Measurements from ENCODE around the gene CBLN1.
A peak's percentile ranks its signal among the peaks of the same experiment; 100 is the strongest.

Gene CBLN1

DNA sequence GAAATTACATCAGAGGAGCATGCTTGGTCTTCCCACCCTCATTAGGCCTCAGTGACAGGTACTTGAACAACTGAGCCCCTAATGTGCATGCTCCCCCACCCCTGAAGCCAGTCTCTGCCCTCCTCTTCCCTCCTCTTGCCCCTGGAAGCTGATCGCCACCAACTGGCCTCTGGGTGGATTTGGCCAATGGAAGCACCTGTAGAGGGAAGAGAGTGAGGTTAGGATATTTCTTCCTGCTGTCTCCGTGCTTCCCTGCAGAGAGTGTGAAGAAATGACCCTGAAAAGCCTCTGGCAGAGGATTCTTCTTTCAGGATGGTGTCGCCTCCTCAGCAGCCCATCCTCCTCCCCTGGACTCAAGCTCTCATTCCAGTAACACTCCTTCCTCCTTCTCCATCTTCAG lies 5.9 kb upstream of the CBLN1 start:
- H3K4me1 ChIP-seq (ENCODE audit: control insufficient read depth, insufficient read depth, low read length), result no peaks in the 10 kb centered on the region
- H3K27ac ChIP-seq (ENCODE audit: low read length), result no peak overlapping the region
- peaks cover 20% of the 10 kb centered on the region for H3K27me3 ChIP-seq (ENCODE audit: control insufficient read depth, insufficient read depth, low read length)
- no CpG with 5 or more reads among the region's 3 CpGs for WGBS (ENCODE audit: insufficient coverage, insufficient read length)
- no peaks in the 10 kb centered on the region for H3K36me3 ChIP-seq (ENCODE audit: control insufficient read depth, insufficient read depth, low read length)
- no peak overlapping the region for H3K4me3 ChIP-seq (ENCODE audit: low read length)
- H3K9me3 ChIP-seq (ENCODE audit: control insufficient read depth, insufficient read depth, low read length), result no peaks in the 10 kb centered on the region
- DNase-seq (ENCODE audit: low read depth, low spot score), result no peak

DNA sequence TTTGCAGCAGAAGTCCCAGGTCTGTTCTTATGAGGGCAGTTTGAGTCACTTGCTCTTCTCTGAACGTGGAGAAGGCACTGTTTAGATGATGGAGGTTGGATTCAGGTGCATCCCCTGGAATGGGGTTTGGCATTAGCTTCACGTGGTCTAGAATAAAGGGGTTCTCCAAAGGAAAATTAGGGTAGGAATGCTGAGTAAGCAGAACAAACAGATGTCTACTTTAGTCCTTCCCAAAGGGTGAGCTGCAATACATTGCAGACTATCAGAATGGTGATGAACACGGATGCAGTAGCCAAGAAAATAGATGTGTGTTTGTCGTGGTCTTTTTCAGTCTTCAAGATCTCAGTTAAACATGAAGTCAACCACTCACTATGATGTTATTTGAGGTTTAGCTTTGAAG lies 3.3 kb upstream of the CBLN1 start:
- Histone ChIP-seq H3K4me1 (ENCODE audit: control insufficient read depth, insufficient read depth, low read length) (peaks cover 2% of the 10 kb centered on the region; the same call in 1 of the 2 replicates), H3K36me3 (ENCODE audit: control insufficient read depth, insufficient read depth, low read length) (no peaks in the 10 kb centered on the region), H3K27ac (ENCODE audit: low read length) (no peak overlapping the region), H3K9me3 (ENCODE audit: control insufficient read depth, insufficient read depth, low read length) (no peaks in the 10 kb centered on the region), H3K4me3 (ENCODE audit: low read length) (no peak overlapping the region), H3K27me3 (ENCODE audit: control insufficient read depth, insufficient read depth, low read length) (peaks cover 33% of the 10 kb centered on the region)
- no peak for DNase-seq (ENCODE audit: low read depth, low spot score)
- WGBS (ENCODE audit: insufficient coverage, insufficient read length), result no CpG with 5 or more reads among the region's 4 CpGs

DNA sequence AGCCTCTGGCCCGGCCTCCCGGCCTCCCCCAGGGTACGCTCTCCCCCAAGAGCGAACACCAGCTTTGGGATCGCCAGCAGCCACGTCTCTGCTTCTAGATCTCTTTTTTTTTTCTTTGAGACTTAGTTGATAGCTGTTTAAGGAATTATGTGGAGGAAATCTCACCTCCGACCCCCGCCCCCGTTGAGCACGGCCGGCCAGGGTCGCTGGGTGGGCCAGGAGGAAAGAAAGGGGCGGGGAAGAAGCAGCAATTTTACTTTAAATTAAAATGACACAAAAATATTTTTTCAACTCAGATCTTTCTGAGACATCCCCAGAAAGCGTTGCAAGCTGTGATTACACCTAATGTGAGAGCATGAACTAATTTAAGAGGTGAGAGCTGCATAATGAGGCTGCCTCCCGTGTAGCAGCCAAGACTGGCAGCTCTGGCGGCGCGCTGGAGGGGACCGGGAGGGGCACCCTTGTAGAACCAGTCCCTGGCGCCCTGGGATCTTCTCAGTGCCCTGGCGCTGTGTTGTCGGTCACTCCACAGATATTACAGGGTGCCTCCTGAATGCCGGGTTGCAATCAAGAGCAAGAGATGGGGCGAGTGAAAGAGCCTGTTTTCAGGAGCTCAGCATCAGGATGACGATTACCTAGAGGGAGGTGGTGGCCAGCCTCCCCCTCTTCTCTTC lies 1.9 kb upstream of the CBLN1 start:
- Histone ChIP-seq H3K27me3 (ENCODE audit: control insufficient read depth, insufficient read depth, low read length) (peaks cover 46% of the 10 kb centered on the region), H3K36me3 (ENCODE audit: control insufficient read depth, insufficient read depth, low read length) (no peaks in the 10 kb centered on the region), H3K9me3 (ENCODE audit: control insufficient read depth, insufficient read depth, low read length) (no peaks in the 10 kb centered on the region), H3K4me1 (ENCODE audit: control insufficient read depth, insufficient read depth, low read length) (peaks cover 2% of the 10 kb centered on the region; the same call in 1 of the 2 replicates), H3K27ac (ENCODE audit: low read length) (no peak overlapping the region), H3K4me3 (ENCODE audit: low read length) (peak overlapping the region; percentile 78; the same call in 1 of the 2 replicates)
- WGBS (ENCODE audit: insufficient coverage, insufficient read length), result no CpG with 5 or more reads among the region's 25 CpGs
- DNase-seq (ENCODE audit: low read depth, low spot score), result no peak

DNA sequence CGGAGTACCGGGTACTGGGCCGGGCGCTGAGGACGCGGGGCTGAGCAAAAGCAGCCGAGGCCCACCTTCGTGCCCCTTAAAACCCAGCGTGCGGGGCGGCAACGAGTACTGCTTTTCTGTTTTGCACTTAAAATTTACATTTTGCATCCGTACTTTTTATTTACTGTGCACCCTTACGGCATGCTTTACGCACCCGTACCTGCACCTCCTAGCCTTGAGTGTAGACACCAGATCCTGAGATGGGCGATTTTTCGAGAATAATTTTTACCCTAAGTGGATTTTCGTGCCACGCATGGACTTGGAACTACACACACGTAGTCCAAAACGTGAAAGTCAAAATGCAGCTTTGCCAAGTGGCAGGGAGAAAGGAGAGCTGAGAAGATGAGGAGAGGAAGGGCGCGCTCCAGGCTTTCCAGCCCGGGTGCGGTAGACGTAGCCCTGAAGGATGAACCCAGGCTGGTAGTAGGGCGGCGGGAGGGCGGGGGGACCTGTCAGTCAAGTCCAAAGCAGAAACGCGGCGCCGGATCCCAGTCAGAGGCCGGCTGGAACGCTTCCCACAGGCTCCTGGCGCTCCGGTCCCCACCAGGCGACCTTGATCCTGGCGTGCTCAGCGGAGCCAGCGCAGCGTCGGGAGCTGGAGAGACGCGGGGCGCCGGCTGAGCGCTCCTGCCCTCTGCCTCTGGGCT lies 1.2 kb upstream of the CBLN1 start:
- no peak for DNase-seq (ENCODE audit: low read depth, low spot score)
- WGBS (ENCODE audit: insufficient coverage, insufficient read length), result no CpG with 5 or more reads among the region's 49 CpGs
- peaks cover 2% of the 10 kb centered on the region; the same call in 1 of the 2 replicates for H3K4me1 ChIP-seq (ENCODE audit: control insufficient read depth, insufficient read depth, low read length)
- no peaks in the 10 kb centered on the region for H3K9me3 ChIP-seq (ENCODE audit: control insufficient read depth, insufficient read depth, low read length)
- peak overlapping the region; percentile 78; the same call in 1 of the 2 replicates for H3K4me3 ChIP-seq (ENCODE audit: low read length)
- no peak overlapping the region for H3K27ac ChIP-seq (ENCODE audit: low read length)
- peaks cover 53% of the 10 kb centered on the region for H3K27me3 ChIP-seq (ENCODE audit: control insufficient read depth, insufficient read depth, low read length)
- H3K36me3 ChIP-seq (ENCODE audit: control insufficient read depth, insufficient read depth, low read length), result no peaks in the 10 kb centered on the region

DNA sequence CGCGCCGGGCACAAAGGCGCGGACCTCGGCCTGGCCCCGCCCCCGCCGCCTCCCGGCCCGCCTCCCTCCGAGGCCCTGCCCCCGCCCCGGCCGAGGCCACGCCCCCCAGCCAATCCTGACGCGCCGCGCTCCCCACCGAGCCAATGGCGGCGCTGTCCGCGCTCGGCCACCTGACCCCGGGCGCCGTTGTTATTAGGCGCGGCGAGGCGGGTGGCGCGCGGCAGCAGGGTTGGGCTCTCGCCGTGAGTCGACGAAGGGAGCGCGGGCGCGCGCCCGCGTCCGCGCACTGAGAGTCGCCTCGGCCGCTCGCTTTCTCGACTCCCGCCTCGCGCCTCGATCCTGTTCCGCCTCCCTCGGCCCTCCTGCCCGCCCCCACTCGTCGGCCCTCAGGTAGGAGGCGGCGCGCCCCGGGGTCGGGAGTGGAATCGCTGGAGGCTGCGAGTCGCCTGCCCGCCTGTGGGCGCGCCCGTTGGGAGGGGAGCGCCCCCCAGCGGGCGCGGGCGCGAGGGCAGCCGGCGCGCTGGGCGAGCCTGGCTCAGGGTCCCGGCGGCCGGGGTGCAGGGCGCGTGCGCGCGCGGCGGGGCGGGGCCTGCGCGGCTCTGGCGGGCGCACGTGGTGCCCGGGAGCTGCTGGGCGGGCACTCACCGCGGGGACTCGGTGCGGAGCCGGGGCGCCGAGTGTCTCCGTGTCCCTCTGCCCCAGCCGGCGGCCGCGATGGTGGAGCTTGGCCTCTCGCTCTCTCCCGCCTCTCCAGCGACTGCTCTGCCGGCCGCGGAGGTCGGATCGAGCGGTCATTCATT lies 405 bp upstream of the CBLN1 start:
- H3K27ac ChIP-seq (ENCODE audit: low read length), result no peak overlapping the region

DNA sequence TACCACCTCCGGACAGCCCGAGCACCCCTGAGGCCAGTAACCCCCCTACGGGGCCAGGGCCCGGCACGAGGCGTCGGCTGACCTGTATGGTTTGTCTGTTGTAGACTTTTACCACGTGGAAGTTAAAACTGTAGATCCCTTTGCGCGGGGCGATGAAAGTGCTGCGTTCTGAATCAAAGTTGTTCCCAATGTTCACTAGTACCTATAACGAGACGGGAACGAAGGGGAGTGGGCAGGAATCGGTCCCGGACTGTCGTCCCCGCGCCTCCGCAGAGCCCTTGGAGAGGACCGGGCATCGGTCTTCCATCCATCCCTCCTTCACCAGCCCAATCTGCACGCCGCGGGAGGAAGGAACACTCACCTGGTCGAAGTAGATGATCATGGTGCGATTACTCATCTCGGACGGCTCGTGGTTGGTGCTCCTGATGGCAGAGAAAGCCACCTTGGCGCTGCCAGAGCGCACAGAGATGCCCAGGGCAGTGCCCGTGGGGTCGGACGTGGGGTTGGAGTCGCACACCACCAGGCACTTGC lies 732 bp downstream of the CBLN1 start:
- Histone ChIP-seq H3K27me3 (ENCODE audit: control insufficient read depth, insufficient read depth, low read length) (peaks cover 72% of the 10 kb centered on the region), H3K36me3 (ENCODE audit: control insufficient read depth, insufficient read depth, low read length) (no peaks in the 10 kb centered on the region; the same call in 1 of the 2 replicates), H3K4me3 (ENCODE audit: low read length) (peak overlapping the region; percentile 53; the same call in 1 of the 2 replicates), H3K4me1 (ENCODE audit: control insufficient read depth, insufficient read depth, low read length) (peaks cover 2% of the 10 kb centered on the region; the same call in 1 of the 2 replicates), H3K9me3 (ENCODE audit: control insufficient read depth, insufficient read depth, low read length) (no peaks in the 10 kb centered on the region), H3K27ac (ENCODE audit: low read length) (no peak overlapping the region)
- DNase-seq (ENCODE audit: low read depth, low spot score), result no peak
- WGBS (ENCODE audit: insufficient coverage, insufficient read length), result no CpG with 5 or more reads among the region's 37 CpGs

More for the DNA sequence above, 405 bp upstream of the CBLN1 start:
- Histone ChIP-seq H3K27me3 (ENCODE audit: control insufficient read depth, insufficient read depth, low read length) (peaks cover 61% of the 10 kb centered on the region), H3K4me3 (ENCODE audit: low read length) (peak overlapping the region; percentile 78; the same call in 1 of the 2 replicates), H3K36me3 (ENCODE audit: control insufficient read depth, insufficient read depth, low read length) (no peaks in the 10 kb centered on the region; the same call in 1 of the 2 replicates), H3K4me1 (ENCODE audit: control insufficient read depth, insufficient read depth, low read length) (peaks cover 2% of the 10 kb centered on the region; the same call in 1 of the 2 replicates), H3K9me3 (ENCODE audit: control insufficient read depth, insufficient read depth, low read length) (no peaks in the 10 kb centered on the region)
- no CpG with 5 or more reads among the region's 124 CpGs for WGBS (ENCODE audit: insufficient coverage, insufficient read length)
- no peak for DNase-seq (ENCODE audit: low read depth, low spot score)

DNA sequence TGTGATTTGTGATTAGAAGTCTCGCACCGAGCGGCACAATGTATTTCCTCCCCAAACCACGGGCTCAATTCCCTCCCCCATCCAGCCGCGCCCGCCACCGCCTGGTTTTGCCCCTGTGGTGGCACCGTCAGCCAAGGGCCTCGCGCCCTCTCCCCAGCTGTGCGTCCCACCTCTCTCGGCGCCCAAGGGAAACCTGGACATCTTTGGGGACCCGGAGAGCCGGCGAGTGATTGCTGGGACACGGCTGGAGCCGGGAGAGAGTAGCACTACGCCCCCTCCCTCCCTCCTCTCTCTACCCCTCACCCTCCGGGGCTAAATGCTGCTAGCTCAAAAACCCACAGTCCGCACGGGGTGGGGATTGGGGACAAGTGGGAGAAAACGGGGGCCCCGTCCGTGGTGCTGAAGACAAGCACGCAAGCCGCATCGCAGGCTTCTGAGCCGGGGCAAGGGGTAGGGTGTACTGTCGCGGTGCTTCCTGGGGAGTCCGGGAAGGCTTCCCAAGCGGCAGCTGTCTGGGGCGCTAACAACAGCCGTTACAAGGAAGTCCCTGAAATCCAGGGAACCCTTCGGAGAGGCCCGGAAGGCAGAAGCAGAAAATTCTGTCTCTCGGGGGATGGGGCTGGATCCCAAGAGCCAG lies 1.4 kb downstream of the CBLN1 start:
- no peaks in the 10 kb centered on the region; the same call in 1 of the 2 replicates for H3K36me3 ChIP-seq (ENCODE audit: control insufficient read depth, insufficient read depth, low read length)
- no peak for DNase-seq (ENCODE audit: low read depth, low spot score)
- WGBS (ENCODE audit: insufficient coverage, insufficient read length), result no CpG with 5 or more reads among the region's 39 CpGs
- H3K4me3 ChIP-seq (ENCODE audit: low read length), result no peak overlapping the region; the same call in 1 of the 2 replicates
- peaks cover 79% of the 10 kb centered on the region for H3K27me3 ChIP-seq (ENCODE audit: control insufficient read depth, insufficient read depth, low read length)
- H3K9me3 ChIP-seq (ENCODE audit: control insufficient read depth, insufficient read depth, low read length), result no peaks in the 10 kb centered on the region
- peaks cover 6% of the 10 kb centered on the region for H3K4me1 ChIP-seq (ENCODE audit: control insufficient read depth, insufficient read depth, low read length)
- H3K27ac ChIP-seq (ENCODE audit: low read length), result no peak overlapping the region

DNA sequence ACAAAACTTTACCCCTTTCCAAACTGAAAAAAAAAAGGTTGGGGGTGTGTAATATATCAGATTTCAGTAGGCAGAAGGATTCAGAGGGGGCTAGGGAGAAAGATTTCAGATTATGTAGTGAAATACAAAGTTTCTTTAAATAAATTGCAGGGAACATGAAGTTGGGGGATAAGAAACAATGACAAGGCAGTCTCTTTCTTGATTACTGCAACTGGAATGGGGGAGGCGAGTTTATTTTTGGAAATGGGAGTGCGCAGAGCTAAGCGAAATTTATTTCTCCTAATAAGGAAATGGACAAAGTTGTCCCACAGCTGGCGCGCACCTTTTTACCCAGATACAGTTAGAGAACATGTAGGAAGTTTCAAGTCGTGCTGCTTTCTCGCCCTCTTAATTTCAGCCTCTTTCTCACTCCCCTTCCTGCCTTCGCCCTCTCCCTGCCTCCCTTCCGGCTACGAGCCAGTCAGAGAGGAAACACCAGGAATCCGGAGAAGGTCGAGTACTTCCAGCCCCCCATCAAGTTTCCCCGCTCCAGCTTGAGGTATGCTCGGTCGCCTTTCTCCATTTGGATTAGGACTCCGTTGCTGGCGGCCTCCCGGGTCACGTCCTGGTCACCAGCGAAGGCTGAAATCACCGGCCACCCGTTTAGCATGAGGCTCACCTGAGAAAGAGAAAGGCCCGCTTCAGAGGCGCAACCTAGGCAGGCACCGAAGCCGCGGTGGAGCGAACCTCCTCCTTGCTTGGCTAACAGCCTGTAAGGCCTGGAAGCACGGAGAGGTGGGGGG lies 2.5 kb downstream of the CBLN1 start:
- DNase-seq (ENCODE audit: low read depth, low spot score), result no peak
- Histone ChIP-seq H3K36me3 (ENCODE audit: control insufficient read depth, insufficient read depth, low read length) (no peaks in the 10 kb centered on the region; the same call in 1 of the 2 replicates), H3K4me3 (ENCODE audit: low read length) (peak overlapping the region; percentile 12; the same call in 1 of the 2 replicates), H3K27me3 (ENCODE audit: control insufficient read depth, insufficient read depth, low read length) (peaks cover 82% of the 10 kb centered on the region), H3K9me3 (ENCODE audit: control insufficient read depth, insufficient read depth, low read length) (no peaks in the 10 kb centered on the region), H3K4me1 (ENCODE audit: control insufficient read depth, insufficient read depth, low read length) (peaks cover 7% of the 10 kb centered on the region), H3K27ac (ENCODE audit: low read length) (no peak overlapping the region)
- whole genome bisulfite sequencing (ENCODE audit: insufficient coverage, insufficient read length), result no CpG with 5 or more reads among the region's 29 CpGs

DNA sequence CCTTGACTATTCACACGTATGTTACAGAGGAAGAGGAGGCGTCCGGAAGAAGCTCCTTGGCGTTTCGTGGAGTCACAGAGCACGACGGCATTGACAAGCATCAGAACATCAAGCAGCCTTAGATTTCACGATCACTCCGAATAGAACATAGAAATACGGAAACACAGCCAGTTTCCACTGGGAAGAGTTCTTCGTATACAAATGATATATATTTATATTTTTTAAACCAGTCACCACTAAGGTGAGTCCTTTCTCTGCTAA lies 3.1 kb downstream of the CBLN1 start:
- WGBS (ENCODE audit: insufficient coverage, insufficient read length), result no CpG with 5 or more reads among the region's 11 CpGs
- H3K36me3 ChIP-seq (ENCODE audit: control insufficient read depth, insufficient read depth, low read length), result no peaks in the 10 kb centered on the region; the same call in 1 of the 2 replicates
- H3K9me3 ChIP-seq (ENCODE audit: control insufficient read depth, insufficient read depth, low read length), result no peaks in the 10 kb centered on the region
- peaks cover 82% of the 10 kb centered on the region for H3K27me3 ChIP-seq (ENCODE audit: control insufficient read depth, insufficient read depth, low read length)
- peaks cover 10% of the 10 kb centered on the region for H3K4me1 ChIP-seq (ENCODE audit: control insufficient read depth, insufficient read depth, low read length)
- H3K27ac ChIP-seq (ENCODE audit: low read length), result no peak overlapping the region
- DNase-seq (ENCODE audit: low read depth, low spot score), result no peak
- no peak overlapping the region for H3K4me3 ChIP-seq (ENCODE audit: low read length)

Data from iPS DF 6.9 (cell line).